HUES48 (cell line): ENCODE results near the gene PEDS1.
"Not testable (repeated sequence)": the region's sequence is repeated elsewhere in the genome, so short reads cannot be mapped to it uniquely, and the experiment has no call there.

ENCODE experiments used
- H3K27ac ChIP-seq: one replicate; pipeline ENCODE4 v1.7.0; 2013; ENCODE audit warnings: low read depth, low read length, inconsistent platforms
- H3K27me3 ChIP-seq: 2 replicates; pipeline ENCODE4 v1.6.1; 2013; ENCODE audit warnings: mild to moderate bottlenecking, low read length; ENCODE audit not compliant: control insufficient read depth, insufficient read depth
- H3K36me3 ChIP-seq: 2 replicates; pipeline ENCODE4 v1.6.1; 2013; ENCODE audit warnings: low read length; ENCODE audit not compliant: control insufficient read depth, insufficient read depth
- H3K4me1 ChIP-seq: 2 replicates; pipeline ENCODE4 v1.6.1; 2013; ENCODE audit warnings: mild to moderate bottlenecking, low read length; ENCODE audit not compliant: control insufficient read depth, insufficient read depth
- H3K4me3 ChIP-seq: 2 replicates; pipeline ENCODE4 v1.5.1; 2013; ENCODE audit warnings: mild to moderate bottlenecking, low read depth, low read length
- H3K9ac ChIP-seq: 2 replicates; pipeline ENCODE4 v1.6.1; 2013; ENCODE audit warnings: mild to moderate bottlenecking, low read depth, low read length, moderate library complexity
- H3K9me3 ChIP-seq: 2 replicates; pipeline ENCODE4 v1.6.1; 2013; ENCODE audit warnings: low read length; ENCODE audit not compliant: control insufficient read depth, insufficient read depth

PEDS1 gene

DNA sequence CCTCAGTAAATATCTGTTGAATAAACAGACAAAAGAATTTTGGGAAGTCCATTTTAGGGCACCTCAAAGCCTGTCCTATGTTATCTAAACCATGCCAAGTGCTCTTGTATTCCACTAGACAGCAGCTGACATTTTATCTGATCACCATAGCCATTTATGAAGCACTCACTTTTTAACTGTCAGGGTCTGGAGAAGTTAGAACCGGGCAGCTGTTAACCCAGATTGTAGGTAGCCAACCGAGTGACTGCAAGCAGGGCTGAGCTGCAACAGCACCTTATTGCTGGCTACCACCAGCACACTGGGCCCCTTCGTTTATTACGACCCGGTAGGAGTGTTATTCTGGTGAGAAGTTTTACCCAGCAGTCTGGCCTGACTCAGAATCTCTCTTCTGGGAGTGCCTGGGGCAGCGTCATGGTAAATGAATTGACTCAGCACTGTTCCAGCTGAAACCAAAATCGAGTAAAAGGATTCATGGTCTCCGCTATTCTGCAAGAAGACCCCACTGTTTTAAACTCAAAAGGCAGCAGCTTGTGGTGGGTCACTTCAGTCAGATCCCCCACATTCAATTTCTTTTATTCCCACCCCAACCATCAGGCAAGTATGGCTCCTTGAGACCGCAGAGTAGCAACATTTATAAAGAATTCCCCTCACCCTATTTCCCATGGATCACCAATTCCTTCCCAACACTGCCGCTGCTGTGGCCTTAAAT, 42.2 kb downstream of the PEDS1 start:
- Histone ChIP-seq H3K27ac (peak overlapping the region; percentile 14), H3K9me3 (no peaks in the 10 kb centered on the region), H3K27me3 (no peaks in the 10 kb centered on the region), H3K9ac (0 out of 2 replicates have a peak overlapping the region, but pooled peaks have one; percentile 87), H3K4me1 (peaks cover 32% of the 10 kb centered on the region), H3K36me3 (peaks cover 14% of the 10 kb centered on the region), H3K4me3 (peak overlapping the region; percentile 93)

DNA sequence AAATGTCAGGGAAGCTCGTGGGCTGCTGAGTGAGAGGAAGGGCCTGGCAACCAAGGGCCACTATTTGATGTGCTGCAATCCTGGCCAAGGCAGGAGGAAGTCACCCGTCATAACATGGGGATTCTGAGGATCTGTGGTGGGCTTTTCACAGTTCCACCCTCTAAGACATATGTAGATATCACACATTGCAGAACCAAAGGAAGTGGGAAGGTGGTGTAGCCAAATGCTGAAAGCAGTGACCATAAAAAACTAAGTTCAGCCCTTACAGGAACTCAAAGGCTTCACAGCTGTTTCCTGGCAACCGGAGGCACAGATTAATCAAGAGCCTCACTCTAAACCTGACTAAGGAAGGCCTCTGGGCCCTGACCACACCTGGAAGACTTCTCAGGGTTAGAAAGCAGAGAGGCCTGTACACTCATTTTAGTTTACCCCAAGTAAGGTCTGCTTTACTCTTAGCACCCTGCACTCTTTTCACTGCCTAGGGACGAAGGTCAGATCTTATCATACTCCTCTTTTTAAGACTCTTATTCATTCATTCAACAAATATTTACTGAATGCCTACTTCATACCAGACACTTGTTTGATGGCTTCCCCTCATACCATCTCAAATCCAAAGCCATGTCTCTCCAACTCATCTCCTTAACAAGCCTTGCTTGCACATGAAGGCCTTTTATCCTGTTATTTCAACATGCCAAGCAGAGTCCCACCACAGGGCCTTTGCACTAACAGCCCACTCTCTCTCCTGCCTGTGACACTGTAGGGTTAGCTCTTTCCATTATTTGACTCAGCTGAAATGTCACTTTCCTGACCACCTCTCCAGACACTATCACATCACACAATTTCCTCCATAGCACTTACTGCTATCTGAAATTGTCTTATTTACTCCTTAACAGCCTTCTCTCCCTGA, 43.1 kb downstream of the PEDS1 start:
- H3K27ac ChIP-seq: peak overlapping the region; percentile 14
- no peak overlapping the region for H3K4me3 ChIP-seq
- H3K4me1 ChIP-seq: peaks cover 29% of the 10 kb centered on the region
- H3K36me3 ChIP-seq: peaks cover 14% of the 10 kb centered on the region
- no peaks in the 10 kb centered on the region for H3K9me3 ChIP-seq
- H3K9ac ChIP-seq: no peak overlapping the region
- no peaks in the 10 kb centered on the region for H3K27me3 ChIP-seq

DNA sequence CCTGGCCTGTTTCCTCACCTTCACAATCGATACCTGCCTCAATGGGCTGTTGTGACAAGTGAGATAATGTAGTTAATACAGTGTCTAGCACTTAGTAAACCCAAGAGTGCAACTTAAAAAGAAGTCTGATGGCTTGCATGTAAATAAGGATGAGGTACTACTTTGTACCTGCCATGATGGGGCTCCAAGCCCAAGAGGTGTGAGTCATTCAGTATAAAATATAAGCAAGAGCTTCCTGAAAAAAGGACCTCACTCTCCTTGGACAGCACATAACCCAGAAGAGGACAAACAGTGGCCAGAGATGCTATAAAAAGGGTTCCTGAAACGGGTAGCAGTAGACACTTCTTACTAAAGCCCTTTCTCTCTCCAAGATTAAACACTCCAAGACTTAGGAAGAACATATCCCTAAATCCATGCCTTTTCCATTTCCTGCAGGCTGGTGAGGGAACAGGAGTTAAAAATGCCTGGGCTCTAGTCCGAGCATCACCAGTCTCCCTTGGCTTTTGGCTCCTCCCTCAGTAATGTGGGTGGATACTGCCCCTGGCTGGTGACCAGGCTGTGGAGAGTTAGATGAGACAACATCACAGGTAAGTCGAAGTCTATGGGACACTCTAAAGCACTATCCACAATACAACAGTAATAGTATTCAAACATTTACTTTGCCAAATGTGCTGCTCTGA, 44.8 kb downstream of the PEDS1 start:
- Histone ChIP-seq H3K9ac (no peak overlapping the region), H3K27me3 (no peaks in the 10 kb centered on the region), H3K4me1 (peaks cover 25% of the 10 kb centered on the region)

DNA sequence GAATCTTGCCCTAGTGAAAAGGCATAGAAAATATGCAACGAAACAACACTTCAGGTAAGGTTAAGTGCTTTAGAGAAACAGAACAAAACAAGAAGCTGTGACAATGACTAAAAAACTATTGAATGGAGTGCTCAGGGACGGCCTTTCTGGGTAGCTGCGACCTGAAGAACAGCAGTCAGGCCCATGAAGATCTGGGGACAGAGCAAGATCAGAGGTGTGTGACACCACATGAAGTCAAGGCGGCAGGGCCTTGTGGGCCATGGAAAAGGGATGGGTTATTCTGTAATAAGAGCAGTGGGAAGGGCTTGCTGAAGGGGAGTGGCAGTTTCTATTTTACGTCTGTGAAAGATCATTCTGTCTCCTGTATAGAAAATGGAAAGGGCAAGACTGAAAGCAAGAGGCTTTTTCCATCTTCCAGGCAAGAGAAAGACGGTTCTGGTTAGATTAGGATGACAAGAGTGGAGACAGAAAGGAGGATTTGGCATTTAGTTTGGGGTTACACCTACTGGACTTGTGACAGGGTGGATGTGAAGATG, 45.7 kb downstream of the PEDS1 start:
- no peak overlapping the region for H3K27ac ChIP-seq

More for the DNA sequence above, 44.8 kb downstream of the PEDS1 start:
- H3K4me3 ChIP-seq: no peak overlapping the region
- no peaks in the 10 kb centered on the region for H3K9me3 ChIP-seq
- no peak overlapping the region for H3K27ac ChIP-seq
- H3K36me3 ChIP-seq: peaks cover 14% of the 10 kb centered on the region

DNA sequence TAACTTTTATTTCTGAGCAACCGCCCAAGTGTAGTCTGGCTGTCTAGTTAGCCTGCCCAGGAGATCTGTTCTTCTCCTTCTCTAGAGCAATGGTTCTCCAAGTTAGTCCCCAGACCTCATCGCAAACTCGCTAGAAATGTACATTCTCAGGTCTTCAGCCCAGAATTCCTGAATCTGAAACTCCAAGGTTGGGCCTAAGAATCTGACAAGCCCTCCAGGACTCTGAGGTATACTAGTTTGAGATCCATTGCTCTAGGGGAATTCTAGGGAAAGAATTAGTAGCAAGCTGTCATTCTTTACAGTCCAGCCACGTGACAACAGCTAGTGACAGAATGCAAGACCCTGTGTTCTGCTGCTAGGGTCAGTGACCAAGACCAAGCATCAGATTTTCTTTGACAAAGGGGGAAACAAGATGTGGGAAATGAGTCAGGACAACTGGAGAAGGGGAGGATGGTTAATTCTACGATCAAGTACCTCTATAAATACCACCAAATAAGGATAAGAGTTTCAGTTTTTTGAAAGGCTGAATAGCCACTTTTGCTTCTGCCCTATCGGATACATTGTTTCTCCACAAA, 46.4 kb downstream of the PEDS1 start:
- no peak overlapping the region for H3K27ac ChIP-seq
- peaks cover 14% of the 10 kb centered on the region for H3K36me3 ChIP-seq
- H3K4me1 ChIP-seq: peaks cover 26% of the 10 kb centered on the region
- H3K27me3 ChIP-seq: no peaks in the 10 kb centered on the region
- no peak overlapping the region for H3K4me3 ChIP-seq
- no peaks in the 10 kb centered on the region for H3K9me3 ChIP-seq
- no peak overlapping the region for H3K9ac ChIP-seq

More for the DNA sequence above, 45.7 kb downstream of the PEDS1 start:
- Histone ChIP-seq H3K4me3 (no peak overlapping the region), H3K36me3 (peaks cover 14% of the 10 kb centered on the region), H3K9me3 (no peaks in the 10 kb centered on the region), H3K9ac (no peak overlapping the region), H3K27me3 (no peaks in the 10 kb centered on the region), H3K4me1 (peaks cover 25% of the 10 kb centered on the region)

DNA sequence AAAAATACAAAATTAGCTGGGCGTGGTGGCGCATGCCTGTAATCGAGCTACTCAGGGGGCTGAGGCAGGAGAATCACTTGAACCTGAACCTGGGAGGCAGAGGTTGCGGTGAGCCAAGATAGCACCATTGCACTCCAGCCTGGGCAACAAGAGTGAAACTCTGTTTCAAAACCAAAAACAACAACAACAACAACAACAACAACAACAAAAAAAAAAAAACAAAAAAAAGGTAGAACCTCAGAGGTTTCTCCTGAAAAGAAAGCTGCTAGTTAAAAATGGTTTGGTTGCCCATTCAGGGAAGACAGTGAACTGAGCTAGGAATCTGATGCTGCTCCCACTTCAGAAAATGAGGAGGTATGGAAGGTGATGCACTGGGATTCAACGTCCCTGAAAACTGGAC, 46.9 kb downstream of the PEDS1 start:
- H3K36me3 ChIP-seq: peaks cover 15% of the 10 kb centered on the region
- peaks cover 27% of the 10 kb centered on the region for H3K4me1 ChIP-seq
- not testable (repeated sequence) for H3K4me3 ChIP-seq

More for the DNA sequence above, 46.9 kb downstream of the PEDS1 start:
- not testable (repeated sequence) for H3K9ac ChIP-seq, H3K27ac ChIP-seq, H3K9me3 ChIP-seq, H3K27me3 ChIP-seq
